HTR-8/SVneo (cell line): Measurements from ENCODE around the gene MSI1.
A peak's percentile ranks its signal among the peaks of the same experiment; 100 is the strongest.

Source experiments
- DNase-seq: peaks from one replicate; pipeline ENCODE4 v3.0.0; 2011; ENCODE audit warnings: low spot score, mixed read lengths; ENCODE audit not compliant: insufficient read length
- FAIRE-seq: peaks from 2 replicates; lab custom pipeline; 2011; peaks lifted over from hg19 to GRCh38; lab: Jason Lieb, UNC

Gene MSI1

GRCh38 chr12:120331390-120331789, 37.6 kb downstream of the MSI1 start:
- FAIRE-seq (no peak), DNase-seq (no peak)

- DNase-seq = no peak
- no peak for FAIRE-seq
Measured at GRCh38 chr12:120328228-120328627, 40.7 kb downstream of the MSI1 start.

GRCh38 chr12:120327593-120327992, 41.4 kb downstream of the MSI1 start, which contains the start of gene PLA2G1B:
PLA2G1B (minus strand) TSS chr12:120327779; CDS start chr12:120327753, 26 bp downstream.
- FAIRE-seq (no peak), DNase-seq (no peak)

- no peak for DNase-seq
- no peak for FAIRE-seq
Measured at GRCh38 chr12:120324841-120325417, 44.0 kb downstream of the MSI1 start.

GRCh38 chr12:120323772-120324171, 45.2 kb downstream of the MSI1 start:
- FAIRE-seq (no peak), DNase-seq (no peak)

GRCh38 chr12:120321382-120322202, 47.4 kb downstream of the MSI1 start:
- no peak for FAIRE-seq
- DNase-seq = no peak

GRCh38 chr12:120317224-120318105, 51.5 kb downstream of the MSI1 start:
- FAIRE-seq (peak; percentile 99), DNase-seq (peak; percentile 99)

GRCh38 chr12:120316798-120317223, 52.2 kb downstream of the MSI1 start:
- no peak for DNase-seq
- FAIRE-seq = no peak

- DNase-seq (no peak), FAIRE-seq (no peak)
Measured at GRCh38 chr12:120314220-120314619, 54.7 kb downstream of the MSI1 start.

GRCh38 chr12:120301962-120302815, 66.8 kb downstream of the MSI1 start, which contains the start of gene SIRT4:
SIRT4 (plus strand) TSS chr12:120302321; CDS start chr12:120303562, 1,241 bp downstream.
- peak; percentile 96 for DNase-seq
- FAIRE-seq = peak; percentile 90

- FAIRE-seq (no peak), DNase-seq (peak; percentile 54)
Measured at GRCh38 chr12:120292661-120293531, 76.1 kb downstream of the MSI1 start, which contains the start of gene RNU4-1. RNU4-1 (minus strand) TSS chr12:120293237.

- DNase-seq = no peak
- FAIRE-seq = no peak
Measured at GRCh38 chr12:120292411-120292660, 76.6 kb downstream of the MSI1 start.
